Coronary artery (tissue), 2 donors: ENCODE data around the gene POP4.

Source experiments
- DNase-seq: peaks from one replicate; pipeline ENCODE4 v3.0.0-alpha.2; 2017; ENCODE audit warnings: low spot score
- H3K27ac ChIP-seq, 2 donors: fragments of 200-600 bp; sonication (generic); one replicate each; pipeline ENCODE4 v1.5.1; 2016 to 2019
- H3K4me3 ChIP-seq: fragments of 200-600 bp; sonication (generic); 2 replicates; pipeline ENCODE4 v1.5.1; 2016; ENCODE audit warnings: mild to moderate bottlenecking, moderate library complexity
- TF ChIP-seq, protein P1 (sequence below): fragments of 200-600 bp; sonication (generic); IDR thresholded peaks from one replicate; pipeline ENCODE4 v1.5.1; 2019; ENCODE audit warnings: antibody characterized with exemption

Gene POP4

DNA sequence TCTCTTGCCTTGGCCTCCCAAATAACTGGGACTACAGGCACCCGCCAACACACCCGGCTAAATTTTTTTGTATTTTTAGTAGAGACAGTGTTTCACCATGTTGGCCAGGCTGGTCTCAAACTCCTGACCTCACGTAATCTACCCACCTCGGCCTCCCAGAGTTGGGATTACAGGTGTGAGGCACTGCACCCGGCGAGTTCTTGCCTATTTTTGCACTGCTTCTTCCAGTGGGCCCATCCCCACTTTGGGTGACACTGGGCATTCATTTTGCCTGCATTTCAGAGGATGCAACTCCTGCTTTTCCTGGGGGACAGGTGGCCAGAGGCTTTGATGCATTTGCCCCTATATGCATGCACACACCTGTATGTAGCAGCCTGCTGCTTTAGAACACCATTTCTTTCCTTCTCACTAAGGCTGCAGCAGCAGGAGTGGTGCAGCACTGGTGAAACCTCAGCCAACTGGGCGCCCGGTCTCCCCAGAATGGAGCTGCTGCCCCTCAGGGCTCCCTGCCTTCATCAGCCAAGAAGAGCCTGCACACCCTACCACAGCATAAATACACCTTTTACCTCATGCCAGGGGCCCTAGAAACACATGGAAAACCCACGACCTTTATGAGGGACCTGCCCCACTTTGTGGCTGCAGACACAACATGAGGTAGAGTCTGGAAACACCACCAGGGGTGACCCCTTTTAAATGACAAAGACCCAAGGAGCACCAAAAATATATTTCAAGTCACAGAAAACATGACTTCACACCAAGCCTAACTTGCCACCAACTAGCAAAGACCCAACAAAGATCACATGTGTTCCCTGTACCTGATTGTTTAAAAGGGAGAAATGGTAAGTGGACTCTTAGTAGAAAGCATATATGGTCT, 36.8 kb upstream of the POP4 start:
- DNase-seq, result peak; percentile 41
- Histone ChIP-seq H3K4me3 (no peak overlapping the region), H3K27ac (no peak overlapping the region)
- TF ChIP-seq, protein P1, sequence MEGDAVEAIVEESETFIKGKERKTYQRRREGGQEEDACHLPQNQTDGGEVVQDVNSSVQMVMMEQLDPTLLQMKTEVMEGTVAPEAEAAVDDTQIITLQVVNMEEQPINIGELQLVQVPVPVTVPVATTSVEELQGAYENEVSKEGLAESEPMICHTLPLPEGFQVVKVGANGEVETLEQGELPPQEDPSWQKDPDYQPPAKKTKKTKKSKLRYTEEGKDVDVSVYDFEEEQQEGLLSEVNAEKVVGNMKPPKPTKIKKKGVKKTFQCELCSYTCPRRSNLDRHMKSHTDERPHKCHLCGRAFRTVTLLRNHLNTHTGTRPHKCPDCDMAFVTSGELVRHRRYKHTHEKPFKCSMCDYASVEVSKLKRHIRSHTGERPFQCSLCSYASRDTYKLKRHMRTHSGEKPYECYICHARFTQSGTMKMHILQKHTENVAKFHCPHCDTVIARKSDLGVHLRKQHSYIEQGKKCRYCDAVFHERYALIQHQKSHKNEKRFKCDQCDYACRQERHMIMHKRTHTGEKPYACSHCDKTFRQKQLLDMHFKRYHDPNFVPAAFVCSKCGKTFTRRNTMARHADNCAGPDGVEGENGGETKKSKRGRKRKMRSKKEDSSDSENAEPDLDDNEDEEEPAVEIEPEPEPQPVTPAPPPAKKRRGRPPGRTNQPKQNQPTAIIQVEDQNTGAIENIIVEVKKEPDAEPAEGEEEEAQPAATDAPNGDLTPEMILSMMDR, result no peak

DNA sequence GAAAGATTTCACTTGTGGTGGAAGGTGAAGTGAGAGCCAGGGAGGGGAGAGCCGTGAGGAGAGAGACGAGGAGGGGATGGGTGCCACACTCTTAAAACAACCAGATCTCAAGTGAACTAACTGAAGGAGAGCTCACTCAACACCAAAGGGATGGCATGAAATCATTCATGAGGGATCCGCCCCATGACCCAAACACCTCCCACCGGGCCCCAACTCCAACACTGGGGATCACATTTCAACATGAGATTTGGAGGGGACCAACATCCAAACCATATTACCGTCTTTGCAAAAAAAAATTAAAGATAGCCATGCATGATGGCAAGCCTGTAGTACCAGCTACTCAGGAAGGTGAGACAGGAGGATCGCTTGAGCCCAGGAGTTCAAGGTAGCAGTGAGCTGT, 34.9 kb upstream of the POP4 start:
- TF ChIP-seq, protein P1, result no peak
- no peak overlapping the region for H3K27ac ChIP-seq
- H3K4me3 ChIP-seq, result no peak overlapping the region
- DNase-seq, result no peak

DNA sequence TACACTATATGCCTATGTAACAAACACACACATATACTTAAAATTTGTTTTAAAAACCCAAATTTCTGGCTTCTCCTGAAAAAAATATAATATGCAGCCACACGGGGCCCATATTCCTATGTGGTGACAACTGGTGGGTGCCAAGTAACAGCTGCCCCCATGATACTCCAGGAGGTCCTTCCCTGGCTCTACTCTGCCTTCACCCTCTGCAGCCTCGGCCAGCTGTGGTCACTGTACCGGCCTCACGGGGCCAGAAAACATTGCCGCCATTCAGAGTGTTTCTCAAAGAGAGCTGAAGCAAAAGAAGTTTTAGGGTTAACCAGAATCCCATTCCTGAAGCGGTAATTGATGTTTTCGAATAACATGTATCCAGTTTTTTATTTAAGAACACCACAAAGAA, 32.6 kb upstream of the POP4 start:
- TF ChIP-seq, protein P1, result no peak
- no peak for DNase-seq
- Histone ChIP-seq H3K27ac (no peak overlapping the region), H3K4me3 (no peak overlapping the region)

DNA sequence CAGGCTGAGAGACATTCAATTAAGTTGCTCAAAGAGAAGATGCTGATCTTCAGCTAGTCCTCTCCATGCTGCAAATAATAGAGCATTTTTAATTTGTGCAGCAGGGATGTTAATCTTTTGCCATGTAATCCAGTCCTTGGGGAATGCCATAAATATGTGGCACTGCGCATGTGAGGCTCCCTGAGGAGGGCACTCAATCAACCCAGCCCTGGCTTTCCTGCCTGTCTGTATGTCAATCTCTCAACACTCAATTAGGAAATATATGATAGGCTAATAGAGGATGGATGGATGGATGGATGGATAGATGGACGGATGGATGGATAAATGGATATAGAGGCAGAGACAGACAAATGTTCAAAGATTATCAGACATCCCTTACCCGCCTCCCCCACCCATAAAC, 31.6 kb upstream of the POP4 start:
- TF ChIP-seq, protein P1, result no peak
- Histone ChIP-seq H3K4me3 (no peak overlapping the region), H3K27ac (no peak overlapping the region)
- DNase-seq, result no peak

DNA sequence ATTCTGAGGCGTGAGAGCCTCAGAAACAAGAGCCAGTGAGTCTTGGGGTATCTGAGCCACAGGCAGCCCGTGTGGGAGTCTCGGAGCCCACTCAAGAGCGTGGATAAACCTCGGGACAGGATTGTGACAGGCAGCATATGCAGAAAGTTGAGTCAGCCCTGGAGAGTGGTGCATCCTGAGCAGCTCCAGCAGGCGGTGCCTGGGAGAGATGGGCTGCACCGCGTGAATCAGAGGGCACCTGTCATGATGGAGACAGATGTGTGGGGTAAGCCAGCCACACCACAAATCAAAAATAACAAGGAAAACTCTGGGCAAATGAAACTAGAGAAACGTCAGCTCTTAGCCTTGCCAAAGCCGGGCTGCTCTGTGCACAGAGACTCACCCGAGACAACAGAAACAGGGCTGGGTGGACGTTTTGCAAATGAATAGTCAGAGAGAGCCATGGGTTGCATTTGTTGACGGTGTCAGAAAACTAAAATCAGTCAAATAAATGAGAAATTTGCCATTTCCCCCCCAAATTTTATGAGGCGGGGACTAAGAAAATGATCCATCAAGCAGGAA, 30.0 kb upstream of the POP4 start:
- H3K27ac ChIP-seq, result no peak overlapping the region
- DNase-seq, result no peak
- no peak overlapping the region for H3K4me3 ChIP-seq
- TF ChIP-seq, protein P1, result no peak

DNA sequence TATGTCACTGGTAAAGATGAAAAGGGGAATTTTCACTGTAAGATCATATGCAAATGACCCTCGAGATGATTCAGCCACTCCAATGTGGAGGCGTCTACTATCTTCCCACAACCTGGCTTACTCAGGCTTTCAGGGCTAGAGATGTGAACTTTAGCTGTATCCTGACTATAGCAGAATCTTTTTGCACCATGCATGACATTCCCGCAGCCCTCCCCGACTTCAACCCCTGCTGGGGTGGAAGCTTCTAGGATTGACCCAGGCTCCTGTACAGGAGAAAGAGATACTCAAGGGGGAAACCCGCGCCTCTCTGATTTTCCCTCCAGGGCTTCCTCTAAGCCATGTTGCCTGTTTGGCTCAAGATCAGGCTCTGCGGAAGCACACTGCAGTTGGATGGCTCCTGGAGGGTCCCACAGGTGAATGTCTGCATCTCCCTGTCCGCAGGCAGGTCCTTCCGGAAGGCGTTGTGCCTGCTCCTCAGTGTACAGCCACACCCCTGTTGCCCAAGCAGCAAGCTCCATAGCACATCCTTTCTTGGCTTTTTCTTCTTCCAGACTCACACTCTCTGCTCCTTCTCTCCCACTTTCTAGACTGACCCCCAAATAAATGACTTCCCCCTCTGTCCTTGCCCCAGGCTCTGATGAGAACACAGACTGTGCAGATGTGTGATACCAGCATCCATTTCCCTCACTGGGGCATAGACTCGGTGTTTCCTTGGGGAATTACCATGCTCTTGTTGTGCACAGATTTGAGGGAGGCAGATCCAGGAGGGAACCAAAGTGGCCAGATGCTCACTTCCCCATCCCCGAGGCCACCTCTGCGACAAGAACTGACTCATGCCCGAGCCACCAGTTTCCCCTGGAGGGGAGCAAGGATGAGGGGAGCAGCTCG, 29.1 kb upstream of the POP4 start:
- no peak overlapping the region for H3K4me3 ChIP-seq
- TF ChIP-seq, protein P1, result no peak
- peak; percentile 54 for DNase-seq
- no peak overlapping the region for H3K27ac ChIP-seq
